T-helper 2 cell (primary cell): ENCODE results near the gene OST4.

ENCODE experiments used
- DNase-seq, 5 experiments: peaks; one replicate each; pipeline versions ENCODE4 v3.0.0 to v3.0.0-alpha.2; 2012 to 2022

The OST4 gene

GRCh38 chr2:27092696-27093429 is 21.4 kb upstream of the OST4 start:
- DNase-seq = no peak

- no peak for DNase-seq
Measured at GRCh38 chr2:27091746-27092695, 20.6 kb upstream of the OST4 start.

GRCh38 chr2:27089111-27089954 is 17.9 kb upstream of the OST4 start:
- no peak for DNase-seq

GRCh38 chr2:27088634-27089033 is 17.2 kb upstream of the OST4 start:
- no peak for DNase-seq

- DNase-seq = no peak
Measured at GRCh38 chr2:27087823-27088410, 16.5 kb upstream of the OST4 start.

GRCh38 chr2:27086724-27087593 is 15.5 kb upstream of the OST4 start, which contains the start of gene KHK:
Gene KHK (plus strand): TSS chr2:27086772. CDS start chr2:27087260, 488 bp downstream.
- DNase-seq = no peak

GRCh38 chr2:27086090-27086723 is 14.8 kb upstream of the OST4 start:
- peak; percentile 95 to 98 (median 97) for DNase-seq

GRCh38 chr2:27085673-27086089 is 14.2 kb upstream of the OST4 start:
- DNase-seq = peak in 1 of 5 experiments; percentile 51

- DNase-seq = no peak
Measured at GRCh38 chr2:27085062-27085672, 13.7 kb upstream of the OST4 start.

GRCh38 chr2:27084297-27085061 is 13.0 kb upstream of the OST4 start:
- DNase-seq = no peak

- DNase-seq = no peak
Measured at GRCh38 chr2:27083410-27084296, 12.2 kb upstream of the OST4 start.

GRCh38 chr2:27082773-27083409 is 11.4 kb upstream of the OST4 start:
- DNase-seq = no peak

GRCh38 chr2:27081984-27082772 is 10.7 kb upstream of the OST4 start:
- no peak for DNase-seq

- DNase-seq = no peak
Measured at GRCh38 chr2:27080603-27080936, 9.1 kb upstream of the OST4 start.

GRCh38 chr2:27080140-27080469 is 8.7 kb upstream of the OST4 start:
- no peak for DNase-seq

GRCh38 chr2:27079233-27080139 is 8.0 kb upstream of the OST4 start:
- no peak for DNase-seq
